GM19395 (cell line): ENCODE results near the gene COX15.
"Not testable (repeated sequence)": the region's sequence is repeated elsewhere in the genome, so short reads cannot be mapped to it uniquely, and the experiment has no call there.

Experiments
- ATAC-seq: cut with Tn5 transposase; IDR thresholded peaks from one replicate; pipeline ENCODE4 v1.9.1; 2021; ENCODE audit warnings: mild to moderate bottlenecking, moderate library complexity; ENCODE audit not compliant: unreplicated experiment

The COX15 gene

GRCh38 chr10:99742254-99742653 is 10.3 kb upstream of the COX15 start:
- ATAC-seq = no peak

- ATAC-seq = no peak
Observed at GRCh38 chr10:99740933-99741559, 9.1 kb upstream of the COX15 start.

GRCh38 chr10:99740260-99740659 is 8.3 kb upstream of the COX15 start:
- no peak for ATAC-seq

- not testable (repeated sequence) for ATAC-seq
Observed at GRCh38 chr10:99734111-99734510, 2.2 kb upstream of the COX15 start.

GRCh38 chr10:99733366-99733765 is 1.4 kb upstream of the COX15 start:
- no peak for ATAC-seq

- peak; percentile 54 for ATAC-seq
Observed at GRCh38 chr10:99731306-99732032, 458 bp downstream of the COX15 start.

- ATAC-seq = no peak
Observed at GRCh38 chr10:99730026-99730425, 1.9 kb downstream of the COX15 start.

- ATAC-seq = no peak
Observed at GRCh38 chr10:99720387-99720786, 11.5 kb downstream of the COX15 start.

GRCh38 chr10:99714446-99714845 is 17.5 kb downstream of the COX15 start:
- ATAC-seq = no peak

GRCh38 chr10:99711129-99711719 is 20.7 kb downstream of the COX15 start:
- ATAC-seq = no peak

- peak; percentile 70 for ATAC-seq
Observed at GRCh38 chr10:99709480-99710229, 22.3 kb downstream of the COX15 start.

GRCh38 chr10:99708428-99709012 is 23.4 kb downstream of the COX15 start:
- ATAC-seq = no peak

GRCh38 chr10:99700649-99701048 is 31.3 kb downstream of the COX15 start:
- no peak for ATAC-seq

GRCh38 chr10:99698504-99699080 is 33.3 kb downstream of the COX15 start:
- ATAC-seq = no peak

- ATAC-seq = no peak
Observed at GRCh38 chr10:99695761-99696160, 36.2 kb downstream of the COX15 start.

- no peak for ATAC-seq
Observed at GRCh38 chr10:99693933-99694583, 37.9 kb downstream of the COX15 start.

- ATAC-seq = no peak
Observed at GRCh38 chr10:99689461-99689860, 42.5 kb downstream of the COX15 start.

GRCh38 chr10:99685597-99685967 is 46.3 kb downstream of the COX15 start:
- peak; percentile 88 for ATAC-seq

- ATAC-seq = no peak
Observed at GRCh38 chr10:99682752-99683151, 49.2 kb downstream of the COX15 start.
